ENCODE results near the gene MUC21.

The MUC21 gene

GRCh38 chr6:30951907-30952469 is 31.5 kb upstream of the MUC21 start:
- no peak for TF ChIP-seq CTCF (IDR thresholded peaks at IDR 0.05; ENCODE audit: low read depth, low read length, missing control alignments)
- no peak for DNase-seq
- in situ Hi-C loops (cut with HindIII; ENCODE audit: low pct_ligation_motif_present, low sequenced_read_pairs) = no loop called here
- no peak overlapping the region for H3K27ac ChIP-seq
- H3K27me3 ChIP-seq (replicated peaks) = peaks cover 24% of the 10 kb centered on the region
- no peaks in the 10 kb centered on the region for H3K36me3 ChIP-seq (replicated peaks)
- H3K4me3 ChIP-seq (ENCODE audit: low read depth, low read length) = no peak overlapping the region

GRCh38 chr6:30954631-30955366 is 28.7 kb upstream of the MUC21 start:
- no peak for DNase-seq
- Histone ChIP-seq H3K4me3 (ENCODE audit: low read depth, low read length) (peak overlapping the region; percentile 48), H3K36me3 (replicated peaks) (no peaks in the 10 kb centered on the region), H3K27ac (no peak overlapping the region), H3K27me3 (replicated peaks) (peaks cover 23% of the 10 kb centered on the region)
- TF ChIP-seq CTCF (IDR thresholded peaks at IDR 0.05; ENCODE audit: low read depth, low read length, missing control alignments) = no peak
- in situ Hi-C loops (cut with HindIII; ENCODE audit: low pct_ligation_motif_present, low sequenced_read_pairs) = no loop called here

GRCh38 chr6:30955367-30956042 is 28.0 kb upstream of the MUC21 start:
- TF ChIP-seq CTCF (IDR thresholded peaks at IDR 0.05; ENCODE audit: low read depth, low read length, missing control alignments) = no peak
- peaks cover 23% of the 10 kb centered on the region for H3K27me3 ChIP-seq (replicated peaks)
- H3K4me3 ChIP-seq (ENCODE audit: low read depth, low read length) = peak overlapping the region; percentile 48
- peak; percentile 14 for DNase-seq
- no peaks in the 10 kb centered on the region for H3K36me3 ChIP-seq (replicated peaks)
- in situ Hi-C loops (cut with HindIII; ENCODE audit: low pct_ligation_motif_present, low sequenced_read_pairs) = no loop called here
- H3K27ac ChIP-seq = no peak overlapping the region

- peaks cover 23% of the 10 kb centered on the region for H3K27me3 ChIP-seq (replicated peaks)
- no peak for DNase-seq
Observed at GRCh38 chr6:30957716-30958115, 25.8 kb upstream of the MUC21 start.

GRCh38 chr6:30960907-30961673 is 22.4 kb upstream of the MUC21 start:
- H3K4me3 ChIP-seq (ENCODE audit: low read depth, low read length) = no peak overlapping the region
- DNase-seq = peak; percentile 30
- H3K27me3 ChIP-seq (replicated peaks) = peaks cover 10% of the 10 kb centered on the region
- no peak overlapping the region for H3K27ac ChIP-seq
- H3K36me3 ChIP-seq (replicated peaks) = no peaks in the 10 kb centered on the region
- TF ChIP-seq CTCF (IDR thresholded peaks at IDR 0.05; ENCODE audit: low read depth, low read length, missing control alignments) = no peak
- in situ Hi-C loops (cut with HindIII; ENCODE audit: low pct_ligation_motif_present, low sequenced_read_pairs) = no loop called here

More at GRCh38 chr6:30957716-30958115, 25.8 kb upstream of the MUC21 start:
- Histone ChIP-seq H3K27ac (no peak overlapping the region), H3K36me3 (replicated peaks) (no peaks in the 10 kb centered on the region), H3K4me3 (ENCODE audit: low read depth, low read length) (no peak overlapping the region)
- TF ChIP-seq CTCF (IDR thresholded peaks at IDR 0.05; ENCODE audit: low read depth, low read length, missing control alignments) = no peak
- in situ Hi-C loops (cut with HindIII; ENCODE audit: low pct_ligation_motif_present, low sequenced_read_pairs) = no loop called here
